Measurements from ENCODE around the gene NRCAM.

The NRCAM gene

DNA sequence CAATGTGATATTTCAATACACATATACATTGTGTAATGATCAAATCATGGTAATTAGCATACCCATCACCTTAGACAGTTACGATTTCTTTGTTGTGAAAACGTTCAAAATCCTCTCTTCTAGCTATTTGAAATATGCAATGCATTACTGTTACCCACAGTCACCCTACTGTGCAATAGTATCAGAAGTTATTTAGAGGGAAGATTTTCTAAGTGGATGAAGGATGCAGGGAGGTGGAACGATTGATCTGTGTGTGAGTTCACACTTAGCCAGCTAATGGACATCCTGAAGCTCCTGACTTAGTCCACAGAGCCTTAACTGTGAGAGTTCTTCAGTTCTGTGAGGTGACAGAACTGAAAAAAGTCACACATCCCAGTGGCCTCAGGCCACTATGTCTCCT, 228.9 kb downstream of the NRCAM start:
- DNase-seq (ENCODE audit: insufficient read length, low spot score) (no peak), FAIRE-seq (no peak)

- DNase-seq (ENCODE audit: insufficient read length, low spot score), result no peak
- FAIRE-seq, result no peak
Measured at GRCh38 chr7:108226816-108227299, 229.4 kb downstream of the NRCAM start.

DNA sequence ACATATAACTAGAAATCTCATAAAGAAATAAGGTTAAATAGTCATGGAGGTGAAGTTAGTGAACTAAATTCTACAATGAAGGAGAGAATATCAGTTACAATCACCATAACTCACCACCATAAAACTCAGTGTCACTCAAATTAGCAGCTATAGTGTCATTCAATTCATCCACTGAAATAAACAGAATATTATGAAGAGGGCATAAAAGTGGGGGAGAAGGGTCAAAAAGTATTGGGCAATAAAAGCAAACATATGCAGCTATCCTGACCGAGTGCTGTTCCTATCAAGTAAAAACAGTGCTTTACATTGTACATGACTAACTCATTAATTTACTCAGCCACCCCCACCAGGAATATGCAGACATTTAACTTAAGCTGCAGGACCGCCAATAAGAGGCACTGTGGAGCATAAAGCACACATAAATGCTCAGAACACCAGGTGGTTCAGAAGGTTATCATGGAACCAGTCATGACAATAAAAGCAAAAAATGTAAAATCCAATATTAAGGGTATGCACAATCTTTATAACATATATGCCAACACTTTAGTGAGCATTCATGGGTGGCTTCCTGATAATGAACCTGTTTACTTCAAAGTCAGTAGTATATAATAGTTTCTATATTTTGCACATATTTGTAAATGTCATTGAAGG, 230.6 kb downstream of the NRCAM start:
- DNase-seq (ENCODE audit: insufficient read length, low spot score), result no peak
- FAIRE-seq, result no peak

DNA sequence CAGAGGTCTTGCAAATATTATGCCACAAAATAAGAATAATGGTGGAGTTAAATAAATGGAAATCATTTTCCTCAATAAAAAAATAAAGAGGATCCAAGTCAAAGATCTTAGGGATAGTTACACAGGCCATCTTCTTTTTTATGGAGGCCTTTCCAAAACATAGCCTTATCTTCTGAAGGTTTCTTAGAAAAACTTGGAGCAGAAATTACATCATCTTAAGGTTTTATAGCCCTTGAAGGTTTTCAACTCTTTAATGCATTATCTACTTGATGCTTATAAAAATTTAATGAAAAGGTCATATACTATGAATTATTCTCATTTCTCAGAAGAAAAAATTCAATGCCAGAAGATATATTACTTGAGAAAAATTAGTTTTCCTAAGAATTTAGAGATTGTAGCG, 231.8 kb downstream of the NRCAM start:
- DNase-seq (ENCODE audit: insufficient read length, low spot score), result no peak
- FAIRE-seq, result no peak

GRCh38 chr7:108222236-108222892, 233.9 kb downstream of the NRCAM start:
- no peak for FAIRE-seq
- DNase-seq (ENCODE audit: insufficient read length, low spot score), result no peak

- FAIRE-seq (no peak), DNase-seq (ENCODE audit: insufficient read length, low spot score) (no peak)
Measured at GRCh38 chr7:108211382-108212201, 244.6 kb downstream of the NRCAM start.

GRCh38 chr7:108210796-108211195, 245.4 kb downstream of the NRCAM start:
- DNase-seq (ENCODE audit: insufficient read length, low spot score), result no peak
- no peak for FAIRE-seq

DNA sequence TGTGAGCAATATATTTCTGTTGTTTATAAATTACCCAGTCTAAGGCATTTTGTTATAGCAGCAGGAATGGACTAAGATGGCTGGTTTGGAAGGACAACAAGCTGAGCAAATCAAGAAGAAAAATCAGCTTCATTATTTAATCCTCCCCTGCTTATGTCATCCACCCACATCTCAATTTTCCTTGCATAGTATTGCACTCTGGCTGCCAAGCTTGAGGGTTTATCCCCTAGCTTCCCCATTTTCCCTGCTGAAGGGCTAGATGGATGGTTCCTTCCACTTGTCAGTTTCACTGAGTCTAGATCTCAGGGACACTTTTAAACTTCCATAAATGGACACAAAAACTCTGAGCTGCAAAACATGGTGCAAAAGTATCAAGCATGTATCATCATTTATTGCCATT, 250.9 kb downstream of the NRCAM start:
- no peak for FAIRE-seq
- DNase-seq (ENCODE audit: insufficient read length, low spot score), result no peak

- no peak for DNase-seq (ENCODE audit: insufficient read length, low spot score)
Measured at GRCh38 chr7:108204281-108204796, 251.9 kb downstream of the NRCAM start.

GRCh38 chr7:108203537-108203936, 252.7 kb downstream of the NRCAM start:
- FAIRE-seq, result no peak

More at GRCh38 chr7:108204281-108204796, 251.9 kb downstream of the NRCAM start:
- FAIRE-seq, result no peak

DNA sequence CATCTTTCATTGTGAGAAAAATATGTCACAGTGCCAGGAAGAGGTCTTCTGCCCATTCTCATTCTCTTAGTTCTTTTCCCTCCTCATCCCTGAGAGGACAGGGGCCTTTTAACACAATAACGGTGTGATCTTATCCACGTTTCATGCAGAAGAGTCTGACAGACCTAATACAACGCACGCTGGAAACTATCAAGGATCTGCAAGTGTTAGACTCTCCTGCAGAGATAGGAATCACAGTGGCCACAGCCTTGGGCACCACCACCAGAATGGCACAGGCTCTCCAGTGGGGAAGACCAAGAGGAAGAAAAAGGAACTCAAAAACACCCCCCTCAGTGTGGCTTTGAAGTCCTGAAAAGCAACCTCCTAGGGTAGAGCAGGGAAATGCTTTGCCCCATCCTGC, 253.5 kb downstream of the NRCAM start:
- FAIRE-seq (no peak), DNase-seq (ENCODE audit: insufficient read length, low spot score) (no peak)

More at GRCh38 chr7:108203537-108203936, 252.7 kb downstream of the NRCAM start:
- no peak for DNase-seq (ENCODE audit: insufficient read length, low spot score)

DNA sequence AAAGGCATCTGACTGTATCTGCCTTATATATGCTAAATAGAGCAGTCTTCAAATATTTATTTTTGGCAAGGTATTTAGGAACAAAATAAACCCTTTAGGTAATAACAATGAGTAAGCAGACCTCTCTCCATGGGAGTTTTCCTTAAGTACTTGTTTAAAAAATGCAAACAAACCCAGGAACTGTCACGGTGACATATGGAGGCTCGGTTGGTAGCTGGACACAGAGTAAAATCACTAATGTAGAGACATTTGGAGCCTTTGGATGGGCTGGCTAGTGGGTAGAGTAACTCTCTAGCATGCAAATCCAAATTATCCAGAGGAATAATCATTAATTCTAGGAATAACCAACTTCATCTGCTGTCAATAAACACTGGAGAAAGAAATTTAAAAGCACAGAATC, 254.5 kb downstream of the NRCAM start:
- DNase-seq (ENCODE audit: insufficient read length, low spot score), result no peak
- FAIRE-seq, result no peak

DNA sequence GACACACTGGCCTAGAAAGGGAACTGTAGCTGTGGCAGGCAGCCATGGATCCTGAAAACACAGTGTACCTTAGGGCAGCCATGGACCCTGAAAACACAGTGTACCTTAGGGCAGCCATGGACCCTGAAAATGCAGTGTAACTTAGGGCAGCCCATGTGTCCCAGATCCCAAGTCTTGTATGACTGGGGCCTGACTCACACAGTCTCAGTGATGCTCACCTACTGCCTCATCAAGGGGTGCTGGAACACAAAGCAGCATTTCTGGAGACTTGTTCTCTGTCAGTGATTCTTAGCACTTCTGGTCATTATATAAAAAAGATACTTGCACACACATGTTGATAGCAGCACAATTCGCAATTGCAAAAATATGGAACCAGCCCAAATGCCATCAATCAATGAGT, 255.9 kb downstream of the NRCAM start:
- FAIRE-seq (no peak), DNase-seq (ENCODE audit: insufficient read length, low spot score) (no peak)

DNA sequence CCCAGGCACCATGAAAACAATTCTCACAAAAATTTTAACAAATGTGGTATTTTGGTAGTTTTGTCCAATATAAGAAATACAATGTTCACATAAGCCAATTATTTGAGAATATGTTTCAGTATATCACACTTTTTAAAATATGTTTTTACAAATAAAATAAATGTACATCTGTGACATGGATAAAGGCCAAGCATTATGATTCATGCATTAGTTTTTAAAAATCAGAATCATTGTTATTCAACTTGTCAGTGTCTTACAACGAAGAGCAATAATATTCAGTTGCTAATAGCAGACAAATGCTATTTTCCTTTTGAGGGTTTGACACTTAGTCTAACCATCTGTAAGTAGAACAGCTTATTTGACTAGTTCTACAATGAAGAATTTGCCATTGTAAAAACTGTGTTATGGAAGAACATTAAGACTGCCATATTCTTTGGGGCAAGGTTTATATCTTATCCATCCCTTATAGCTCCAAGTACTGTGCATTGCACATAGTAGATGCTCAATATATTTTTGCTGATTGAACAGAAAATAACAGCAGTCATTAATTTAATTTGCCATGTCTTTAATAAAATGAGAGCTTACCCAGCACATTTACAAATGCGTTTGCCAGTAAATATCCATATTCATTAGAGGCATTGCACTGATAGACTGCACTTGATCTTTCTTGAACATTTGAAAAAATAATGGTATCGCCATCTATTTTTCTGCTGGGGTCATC, 258.7 kb downstream of the NRCAM start:
- FAIRE-seq, result no peak
- DNase-seq (ENCODE audit: insufficient read length, low spot score), result no peak

- FAIRE-seq, result no peak
- DNase-seq (ENCODE audit: insufficient read length, low spot score), result no peak
Measured at GRCh38 chr7:108196004-108196403, 260.2 kb downstream of the NRCAM start.

DNA sequence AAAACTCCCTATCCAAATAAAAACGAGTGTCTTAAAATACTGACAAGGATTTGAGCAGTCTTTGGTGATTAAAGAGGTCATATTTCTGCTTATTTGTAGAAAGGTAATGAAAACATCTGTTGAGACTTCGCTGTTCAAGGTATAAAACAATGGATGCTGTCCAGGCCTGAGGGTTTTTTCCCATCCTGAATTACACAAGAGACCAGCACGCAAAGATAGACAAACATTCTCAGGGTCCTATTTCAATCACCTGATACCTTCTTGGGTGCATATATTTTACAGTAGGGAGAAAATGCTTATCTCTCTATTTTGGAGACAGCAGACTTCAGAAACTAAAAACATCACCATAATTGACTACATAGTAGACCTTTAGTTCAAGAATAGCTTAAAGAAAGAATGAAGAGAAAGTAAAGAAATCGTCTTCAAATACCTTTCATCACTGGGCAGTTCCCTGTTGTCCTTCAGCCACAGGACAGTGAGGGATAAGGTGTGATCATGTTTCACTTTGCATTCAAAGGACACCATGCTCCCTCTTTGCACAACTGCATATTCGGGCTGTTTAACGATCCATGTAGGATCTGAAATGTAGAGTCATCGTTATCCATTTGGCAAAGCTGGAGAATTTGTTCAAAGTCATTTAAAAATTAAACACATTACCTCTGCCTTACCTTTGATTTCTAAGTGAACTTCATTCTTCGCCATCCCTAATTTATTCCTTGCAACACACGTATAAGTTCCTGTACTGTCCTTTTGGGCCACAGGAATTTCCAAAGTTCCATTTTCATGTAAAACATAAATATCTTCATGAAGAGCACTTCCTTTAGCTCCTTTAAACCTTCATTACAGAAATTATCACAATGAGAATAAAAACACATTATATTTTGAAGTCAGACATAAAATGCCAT, 262.4 kb downstream of the NRCAM start:
- DNase-seq (ENCODE audit: insufficient read length, low spot score), result no peak
- FAIRE-seq, result no peak

DNA sequence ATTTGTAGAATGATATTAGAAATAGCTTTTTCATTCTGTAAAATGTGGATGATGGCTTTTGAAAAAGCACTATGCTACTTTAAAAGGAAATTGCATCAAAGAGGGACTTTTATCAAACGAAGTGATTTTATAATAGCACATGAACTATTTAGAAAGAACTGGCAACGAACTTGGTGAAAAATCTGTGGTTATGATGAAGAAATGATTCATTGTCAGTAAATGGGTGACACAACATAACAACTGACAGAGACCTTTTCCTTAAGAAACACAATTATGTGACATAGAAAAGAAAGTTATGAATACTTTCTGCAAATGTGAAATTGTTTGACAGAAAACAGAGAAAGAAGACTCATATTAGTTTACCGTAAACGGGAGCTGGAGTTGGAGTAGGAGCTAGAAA, 265.3 kb downstream of the NRCAM start:
- no peak for DNase-seq (ENCODE audit: insufficient read length, low spot score)
- no peak for FAIRE-seq

DNA sequence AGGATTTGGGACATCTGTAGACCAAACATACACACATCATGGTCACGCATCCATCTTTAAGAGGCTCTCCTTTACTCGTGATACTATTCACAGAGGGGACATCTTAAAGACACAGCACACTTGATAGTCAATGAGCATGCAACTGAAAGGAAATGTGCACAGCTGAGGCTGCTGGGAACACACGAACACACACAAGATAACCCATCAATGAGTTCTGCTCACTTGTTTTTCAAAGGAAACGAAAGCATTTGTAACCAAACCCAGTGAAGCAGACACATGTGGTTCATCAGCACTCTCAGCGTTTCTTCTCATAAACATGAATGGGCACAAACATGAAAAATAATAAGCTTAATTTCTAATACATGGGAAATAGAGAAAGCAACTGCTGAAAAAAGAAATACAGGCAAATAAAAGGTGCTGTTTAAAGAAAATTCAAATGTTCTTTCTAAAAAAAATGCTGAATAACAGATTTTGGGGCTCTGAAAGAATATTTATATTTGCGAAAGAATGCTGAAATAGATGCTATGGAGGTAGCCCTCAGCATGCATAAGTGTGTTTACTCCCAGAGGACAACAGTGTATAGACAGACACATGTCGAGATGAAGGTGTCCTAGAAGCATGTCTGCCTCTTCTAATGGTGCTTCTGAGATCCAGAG, 266.4 kb downstream of the NRCAM start:
- FAIRE-seq, result no peak
- DNase-seq (ENCODE audit: insufficient read length, low spot score), result no peak

- FAIRE-seq, result no peak
- DNase-seq (ENCODE audit: insufficient read length, low spot score), result no peak
Measured at GRCh38 chr7:108188724-108189123, 267.5 kb downstream of the NRCAM start.

Measured in HTR-8/SVneo (cell line).